T-helper 1 cell treated with Interleukin-12 subunit alpha and Interleukin-12 subunit beta and Interleukin-4 antibody, amounts not matched to agents 30 μg/mL and 1 μg/mL, for 36 hours (primary cell): ENCODE results near the gene CRABP2.
A peak's percentile ranks its signal among the peaks of the same experiment; 100 is the strongest.

Experiments
- H3K27ac Mint-ChIP-seq: one replicate; pipeline ENCODE4 v1.8.0; 2021; ENCODE audit warnings: mild to moderate bottlenecking, mixed read lengths
- H3K27me3 Mint-ChIP-seq: one replicate; pipeline ENCODE4 v1.8.0; 2021; ENCODE audit warnings: low read depth, mixed read lengths
- H3K36me3 Mint-ChIP-seq: one replicate; pipeline ENCODE4 v1.8.0; 2021; ENCODE audit warnings: low read depth, mixed read lengths
- H3K4me1 Mint-ChIP-seq: one replicate; pipeline ENCODE4 v1.8.0; 2021; ENCODE audit warnings: low read depth, mixed read lengths
- H3K4me3 Mint-ChIP-seq: one replicate; pipeline ENCODE4 v1.8.0; 2021; ENCODE audit warnings: mild to moderate bottlenecking, moderate library complexity, mixed read lengths
- H3K9me3 Mint-ChIP-seq: one replicate; pipeline ENCODE4 v1.8.0; 2021; ENCODE audit warnings: mixed read lengths

Gene CRABP2

DNA sequence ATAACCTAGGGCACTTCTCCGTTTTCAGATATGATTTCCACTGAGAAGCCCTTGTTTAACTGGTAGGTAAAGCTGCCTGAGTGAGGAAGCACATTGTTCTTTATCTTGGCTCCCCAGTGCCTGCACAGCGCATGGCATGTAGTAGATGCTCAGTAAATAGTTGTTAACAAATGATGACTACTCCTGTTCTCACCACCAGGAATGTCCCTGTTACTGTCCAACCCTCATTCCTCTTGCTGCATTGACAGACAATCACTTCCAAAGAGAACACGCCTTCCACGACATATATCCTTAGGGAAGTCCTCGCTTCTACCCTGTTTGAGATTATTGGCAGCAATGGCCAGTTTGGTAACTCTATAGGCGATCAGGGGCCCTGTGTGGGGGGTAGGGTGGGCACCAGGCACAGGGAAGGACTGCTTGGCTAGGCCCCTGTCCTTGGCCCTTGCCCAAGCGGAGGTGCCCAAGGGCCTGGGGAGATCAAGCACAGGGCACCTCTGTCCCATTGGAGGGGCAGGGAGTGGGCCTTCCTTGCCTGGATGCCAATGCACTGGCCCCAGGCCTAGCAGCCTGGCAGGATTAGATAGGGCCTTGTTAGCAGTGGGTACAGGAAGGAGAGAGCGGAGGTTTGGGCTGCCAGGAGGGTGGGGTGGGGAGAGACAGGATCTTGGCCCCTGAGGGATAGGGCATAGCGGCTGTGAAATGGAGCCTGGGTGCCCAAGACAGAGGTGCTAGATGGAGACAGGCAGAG lies 38.3 kb downstream of the CRABP2 start:
- no peak overlapping the region for H3K27ac Mint-ChIP-seq
- H3K9me3 Mint-ChIP-seq, result no peaks in the 10 kb centered on the region
- peaks cover 4% of the 10 kb centered on the region for H3K4me1 Mint-ChIP-seq
- H3K36me3 Mint-ChIP-seq, result peaks cover 1% of the 10 kb centered on the region
- H3K4me3 Mint-ChIP-seq, result no peak overlapping the region
- H3K27me3 Mint-ChIP-seq, result peaks cover 30% of the 10 kb centered on the region

DNA sequence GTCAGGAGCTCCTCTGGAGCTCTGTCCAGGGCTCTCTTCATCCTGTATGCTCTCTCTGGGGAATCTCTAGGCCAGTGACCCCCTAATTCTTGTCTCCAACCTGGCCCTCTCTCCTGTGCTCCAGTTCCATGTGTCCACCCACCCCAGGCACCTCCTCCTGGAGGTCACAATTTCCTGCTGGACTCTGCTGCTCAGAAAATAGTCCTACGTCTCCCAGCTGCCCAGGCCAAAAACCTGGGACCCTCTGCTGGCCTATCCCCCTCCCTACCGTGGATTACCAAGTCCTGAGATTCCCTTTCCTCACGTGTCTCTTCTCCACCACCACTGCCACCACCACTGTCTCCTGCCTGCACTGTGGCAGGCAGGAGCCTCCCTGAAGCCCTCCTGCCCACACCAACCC lies 39.8 kb downstream of the CRABP2 start:
- H3K9me3 Mint-ChIP-seq, result no peaks in the 10 kb centered on the region
- peak overlapping the region; percentile 31 for H3K27ac Mint-ChIP-seq
- H3K36me3 Mint-ChIP-seq, result peaks cover 1% of the 10 kb centered on the region
- H3K4me1 Mint-ChIP-seq, result peaks cover 16% of the 10 kb centered on the region
- H3K4me3 Mint-ChIP-seq, result no peak overlapping the region
- peaks cover 18% of the 10 kb centered on the region for H3K27me3 Mint-ChIP-seq

DNA sequence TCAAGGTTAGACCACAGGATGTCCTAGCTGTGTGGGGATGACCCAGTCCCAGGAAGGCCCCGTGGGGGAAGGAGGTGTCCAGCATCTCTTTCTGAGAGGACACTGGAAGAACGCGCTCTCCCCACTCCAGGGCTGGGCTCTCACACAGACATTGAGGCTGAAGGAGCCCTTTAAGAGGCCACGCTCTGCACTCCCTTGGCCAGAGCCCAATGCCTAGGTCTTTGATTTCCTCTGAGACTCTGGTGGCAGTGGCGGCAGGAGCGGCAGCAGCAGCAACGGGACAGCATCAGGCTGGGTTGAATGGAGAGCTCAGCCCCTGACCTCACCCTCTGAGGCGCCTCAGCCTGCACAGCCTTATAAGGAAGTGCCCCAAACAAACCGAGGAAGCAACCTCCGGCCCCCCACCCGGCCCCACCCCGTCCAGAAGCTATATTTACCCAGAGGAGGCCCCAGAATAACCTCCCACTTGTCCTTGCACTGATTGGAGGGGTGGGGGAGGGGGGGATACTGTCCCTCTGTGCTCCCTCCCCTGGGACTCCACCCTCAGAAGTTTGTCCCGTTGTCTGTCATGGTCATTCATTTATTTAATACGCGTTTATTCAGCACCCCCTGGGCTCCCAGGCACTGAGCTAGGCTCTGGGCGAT lies 40.5 kb downstream of the CRABP2 start:
- Mint-ChIP-seq H3K36me3 (peaks cover 1% of the 10 kb centered on the region), H3K27me3 (peaks cover 18% of the 10 kb centered on the region), H3K4me1 (peaks cover 21% of the 10 kb centered on the region), H3K4me3 (no peak overlapping the region), H3K9me3 (no peaks in the 10 kb centered on the region), H3K27ac (no peak overlapping the region)

DNA sequence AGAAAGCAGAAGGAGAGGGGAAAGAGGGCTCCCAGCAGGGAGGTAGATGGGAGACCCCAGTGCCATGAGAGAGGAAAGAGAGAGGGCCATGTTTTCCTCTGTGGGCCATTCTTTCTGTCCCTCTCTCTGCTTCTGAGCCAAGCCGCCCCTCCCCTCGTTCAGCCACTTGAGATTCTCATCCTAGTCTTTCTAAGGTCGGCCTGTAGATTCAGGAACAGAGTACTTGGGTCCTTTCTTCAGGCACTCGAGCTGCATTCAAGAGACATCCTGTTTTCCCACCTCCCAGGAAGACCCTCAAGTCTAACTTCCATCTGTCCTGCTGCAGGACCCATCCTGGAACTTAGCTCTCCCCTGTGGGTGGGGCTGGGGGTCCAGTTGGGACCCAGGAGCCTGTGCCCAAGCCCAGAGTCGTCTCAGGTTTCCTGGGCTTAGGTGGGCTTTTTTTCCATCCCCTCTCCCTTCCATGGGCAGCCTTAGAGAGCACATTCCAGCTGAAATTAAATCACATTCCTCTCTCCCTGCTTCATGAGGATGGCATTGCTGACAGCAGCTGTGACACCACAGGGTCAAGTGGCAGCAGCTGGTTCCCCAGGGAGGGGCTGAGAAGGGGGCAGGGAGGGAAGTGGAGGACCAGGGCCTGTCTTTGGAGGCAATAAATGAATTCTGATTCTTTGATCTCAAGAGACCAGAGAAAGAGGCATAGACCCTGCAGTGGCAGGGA lies 41.2 kb downstream of the CRABP2 start:
- Mint-ChIP-seq H3K9me3 (no peaks in the 10 kb centered on the region), H3K27ac (no peak overlapping the region), H3K27me3 (peaks cover 14% of the 10 kb centered on the region), H3K36me3 (peaks cover 1% of the 10 kb centered on the region), H3K4me1 (peaks cover 28% of the 10 kb centered on the region), H3K4me3 (no peak overlapping the region)

DNA sequence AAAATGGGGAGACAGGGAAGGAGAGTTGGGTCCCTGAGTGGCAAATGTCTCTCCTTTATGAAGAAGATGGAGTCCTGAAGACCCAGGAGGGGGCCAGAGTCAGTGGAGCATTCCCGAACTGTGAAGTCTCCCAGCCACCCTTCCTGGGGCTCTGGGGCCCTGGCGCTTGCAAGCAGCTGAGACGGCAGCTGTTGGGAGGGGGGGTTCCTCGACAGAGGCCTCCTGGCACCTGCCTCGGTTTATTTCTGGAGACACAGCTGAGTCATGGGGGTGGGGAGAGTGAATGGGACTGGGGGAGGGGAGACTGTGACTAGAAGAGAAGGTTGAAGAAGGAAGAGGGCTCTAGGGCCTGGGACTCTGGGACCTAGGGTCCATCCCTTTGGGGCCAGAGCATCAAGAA lies 42.2 kb downstream of the CRABP2 start:
- Mint-ChIP-seq H3K27me3 (peaks cover 12% of the 10 kb centered on the region), H3K36me3 (peaks cover 1% of the 10 kb centered on the region), H3K4me1 (peaks cover 28% of the 10 kb centered on the region), H3K4me3 (no peak overlapping the region), H3K27ac (peak overlapping the region; percentile 43), H3K9me3 (no peaks in the 10 kb centered on the region)

GRCh38 chr1:156662800-156663055 lies 42.7 kb downstream of the CRABP2 start:
- Mint-ChIP-seq H3K9me3 (no peaks in the 10 kb centered on the region), H3K27me3 (peaks cover 16% of the 10 kb centered on the region), H3K4me3 (no peak overlapping the region), H3K4me1 (peaks cover 32% of the 10 kb centered on the region), H3K36me3 (peaks cover 1% of the 10 kb centered on the region), H3K27ac (peak overlapping the region; percentile 43)

DNA sequence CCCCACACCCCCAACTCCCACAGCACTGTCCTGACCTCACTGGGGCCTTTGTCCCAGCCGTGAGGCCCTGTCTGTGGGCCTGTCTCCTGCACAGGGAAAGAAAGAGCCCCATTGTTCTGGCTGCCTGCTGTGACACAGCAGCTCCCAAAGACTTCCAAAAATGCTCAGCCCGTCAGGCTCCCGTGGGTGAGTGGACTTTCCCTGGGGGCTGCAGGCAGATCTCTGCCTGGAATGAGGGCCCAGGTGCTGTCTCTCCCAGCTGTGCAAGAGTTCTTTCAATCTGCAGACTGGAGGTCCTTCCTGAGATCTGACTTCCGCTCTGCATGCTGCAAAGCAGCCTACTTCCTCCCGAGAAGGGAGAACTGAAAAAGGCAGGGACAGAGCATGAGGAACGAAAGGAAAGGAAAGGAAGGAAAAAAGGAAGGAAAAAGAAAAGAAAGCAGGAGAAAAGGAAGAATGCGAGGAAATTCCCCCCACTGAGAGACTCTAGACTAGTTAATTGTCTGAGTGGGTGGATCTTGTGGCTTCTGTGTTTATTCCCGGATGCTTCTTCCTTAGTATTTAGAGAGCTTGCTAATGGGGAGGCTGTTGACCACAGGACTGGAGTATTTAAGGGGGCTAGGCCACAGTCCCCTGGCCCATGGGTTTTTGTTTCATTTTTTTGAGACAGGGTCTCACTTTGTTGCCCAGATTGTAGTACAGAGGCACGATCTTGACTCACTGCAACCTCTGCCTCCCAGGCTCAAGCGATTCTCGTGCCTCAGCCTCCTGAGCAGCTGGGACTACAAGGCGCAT lies 43.2 kb downstream of the CRABP2 start:
- H3K4me3 Mint-ChIP-seq, result peak overlapping the region; percentile 17
- H3K9me3 Mint-ChIP-seq, result no peaks in the 10 kb centered on the region
- H3K27me3 Mint-ChIP-seq, result peaks cover 21% of the 10 kb centered on the region
- peak overlapping the region; percentile 17 for H3K27ac Mint-ChIP-seq
- peaks cover 38% of the 10 kb centered on the region for H3K4me1 Mint-ChIP-seq
- peaks cover 1% of the 10 kb centered on the region for H3K36me3 Mint-ChIP-seq

DNA sequence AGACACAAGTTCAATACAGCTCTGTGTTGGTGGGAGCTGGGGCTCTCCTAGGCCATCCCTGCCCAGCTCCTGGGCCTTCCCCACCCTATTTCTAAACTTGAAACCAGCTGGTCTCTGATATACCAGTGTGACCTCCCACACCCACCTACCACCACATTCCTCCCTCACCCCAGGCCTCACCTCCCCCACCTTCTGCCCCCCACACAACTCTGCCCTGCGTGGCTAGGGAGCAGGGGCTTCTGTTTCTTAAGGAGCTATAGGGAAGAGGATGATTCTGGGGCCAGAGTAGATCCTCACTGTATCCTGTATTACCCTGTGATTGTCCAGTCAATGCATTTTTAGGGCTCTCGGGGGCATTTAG lies 44.7 kb downstream of the CRABP2 start:
- Mint-ChIP-seq H3K4me1 (peaks cover 40% of the 10 kb centered on the region), H3K9me3 (no peaks in the 10 kb centered on the region), H3K36me3 (peaks cover 1% of the 10 kb centered on the region), H3K27ac (peak overlapping the region; percentile 93), H3K27me3 (peaks cover 29% of the 10 kb centered on the region), H3K4me3 (peak overlapping the region; percentile 88)

- peak overlapping the region; percentile 93 for H3K27ac Mint-ChIP-seq
- H3K9me3 Mint-ChIP-seq, result no peaks in the 10 kb centered on the region
- peaks cover 29% of the 10 kb centered on the region for H3K27me3 Mint-ChIP-seq
- H3K36me3 Mint-ChIP-seq, result peaks cover 1% of the 10 kb centered on the region
- H3K4me3 Mint-ChIP-seq, result peak overlapping the region; percentile 88
- H3K4me1 Mint-ChIP-seq, result peaks cover 40% of the 10 kb centered on the region
Observed at GRCh38 chr1:156659988-156660751, 45.2 kb downstream of the CRABP2 start.

- H3K27ac Mint-ChIP-seq, result peak overlapping the region; percentile 58
- peaks cover 34% of the 10 kb centered on the region for H3K27me3 Mint-ChIP-seq
- peaks cover 1% of the 10 kb centered on the region for H3K36me3 Mint-ChIP-seq
- peaks cover 40% of the 10 kb centered on the region for H3K4me1 Mint-ChIP-seq
- no peaks in the 10 kb centered on the region for H3K9me3 Mint-ChIP-seq
- peak overlapping the region; percentile 88 for H3K4me3 Mint-ChIP-seq
Observed at GRCh38 chr1:156659661-156659987, 45.8 kb downstream of the CRABP2 start.

DNA sequence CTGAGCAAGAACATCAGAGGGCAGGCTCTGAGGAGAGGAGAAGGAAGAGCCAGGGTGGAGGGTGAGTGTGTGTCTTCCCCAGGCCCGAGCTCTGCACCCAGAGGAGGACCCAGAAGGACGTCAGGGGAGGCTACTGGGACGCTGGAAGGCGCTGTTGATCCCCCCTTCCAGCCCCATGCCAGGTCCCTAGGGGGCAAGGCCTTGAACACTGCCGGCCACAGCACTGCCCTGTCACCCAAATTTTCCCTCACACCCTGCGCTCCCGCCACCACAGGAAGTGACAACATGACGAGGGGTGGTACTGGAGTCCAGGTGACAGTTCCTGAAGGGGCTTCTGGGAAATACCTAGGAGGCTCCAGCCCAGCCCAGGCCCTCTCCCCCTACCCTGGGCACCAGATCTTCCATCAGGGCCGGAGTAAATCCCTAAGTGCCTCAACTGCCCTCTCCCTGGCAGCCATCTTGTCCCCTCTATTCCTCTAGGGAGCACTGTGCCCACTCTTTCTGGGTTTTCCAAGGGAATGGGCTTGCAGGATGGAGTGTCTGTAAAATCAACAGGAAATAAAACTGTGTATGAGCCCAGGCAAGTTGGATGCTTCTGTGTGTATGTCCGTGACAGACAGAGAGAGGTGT lies 46.3 kb downstream of the CRABP2 start:
- peaks cover 1% of the 10 kb centered on the region for H3K36me3 Mint-ChIP-seq
- H3K9me3 Mint-ChIP-seq, result no peaks in the 10 kb centered on the region
- H3K4me1 Mint-ChIP-seq, result peaks cover 40% of the 10 kb centered on the region
- H3K4me3 Mint-ChIP-seq, result peak overlapping the region; percentile 88
- H3K27ac Mint-ChIP-seq, result peak overlapping the region; percentile 58
- H3K27me3 Mint-ChIP-seq, result peaks cover 39% of the 10 kb centered on the region

DNA sequence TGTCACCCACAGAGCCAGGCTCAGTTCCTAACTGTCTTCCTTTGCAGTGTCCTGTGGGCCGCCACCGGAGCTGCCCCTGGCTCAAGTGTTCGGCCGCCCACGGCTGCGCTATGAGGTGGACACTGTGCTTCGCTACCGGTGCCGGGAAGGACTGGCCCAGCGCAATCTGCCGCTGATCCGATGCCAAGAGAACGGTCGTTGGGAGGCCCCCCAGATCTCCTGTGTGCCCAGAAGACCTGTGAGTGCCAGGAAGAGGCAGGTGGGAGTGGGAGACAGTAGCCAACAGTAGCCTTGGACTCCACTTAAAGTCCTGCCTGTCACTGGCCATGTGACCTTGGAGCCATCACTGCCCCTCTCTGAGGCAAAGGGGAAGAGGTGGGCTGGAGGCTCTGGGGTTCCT lies 46.9 kb downstream of the CRABP2 start:
- Mint-ChIP-seq H3K27me3 (peaks cover 45% of the 10 kb centered on the region), H3K27ac (no peak overlapping the region), H3K4me3 (no peak overlapping the region), H3K4me1 (peaks cover 40% of the 10 kb centered on the region), H3K36me3 (peaks cover 1% of the 10 kb centered on the region), H3K9me3 (no peaks in the 10 kb centered on the region)

GRCh38 chr1:156657741-156658319 lies 47.6 kb downstream of the CRABP2 start:
- H3K4me1 Mint-ChIP-seq, result peaks cover 39% of the 10 kb centered on the region
- H3K4me3 Mint-ChIP-seq, result peak overlapping the region; percentile 57
- H3K27ac Mint-ChIP-seq, result peak overlapping the region; percentile 7
- peaks cover under 1% of the 10 kb centered on the region for H3K36me3 Mint-ChIP-seq
- peaks cover 52% of the 10 kb centered on the region for H3K27me3 Mint-ChIP-seq
- no peaks in the 10 kb centered on the region for H3K9me3 Mint-ChIP-seq
